ENCODE measurements around the gene CSMD2.

Gene CSMD2

GRCh38 chr1:33532936-33533335 lies 632.1 kb downstream of the CSMD2 start:
- ChIA-PET POLR2A (no interaction called here), CTCF (no interaction called here)
- no peak for DNase-seq (ENCODE audit: extremely low spot score)
- no peak for TF ChIP-seq L3MBTL2 (conservative IDR thresholded peaks at IDR 0.05)

GRCh38 chr1:33532250-33532649 lies 632.8 kb downstream of the CSMD2 start:
- no peak for TF ChIP-seq ZNF384 (IDR thresholded peaks at IDR 0.05)
- no peak for TF ChIP-seq BHLHE40 (IDR thresholded peaks at IDR 0.05; ENCODE audit: borderline replicate concordance)
- TF ChIP-seq TARDBP (IDR thresholded peaks at IDR 0.05): no peak
- no peak for TF ChIP-seq CTBP1 (IDR thresholded peaks at IDR 0.05; ENCODE audit: borderline replicate concordance)
- no peak for TF ChIP-seq L3MBTL2 (conservative IDR thresholded peaks at IDR 0.05)
- TF ChIP-seq HDGF (IDR thresholded peaks at IDR 0.05; ENCODE audit: borderline replicate concordance): no peak
- no peak for TF ChIP-seq FOXK2 (IDR thresholded peaks at IDR 0.05)
- no peak for TF ChIP-seq SUZ12 (IDR thresholded peaks at IDR 0.05)
- no peak for TF ChIP-seq PKNOX1 (IDR thresholded peaks at IDR 0.05)
- TF ChIP-seq ELF4 (IDR thresholded peaks at IDR 0.05): no peak
- no peak for TF ChIP-seq NFRKB (IDR thresholded peaks at IDR 0.05)
- no peak for TF ChIP-seq FOXM1 (IDR thresholded peaks at IDR 0.05; ENCODE audit: borderline replicate concordance)
- CTCF ChIA-PET: no interaction called here
- no peak for DNase-seq (ENCODE audit: extremely low spot score)
- POLR2A ChIA-PET: no interaction called here

- TF ChIP-seq LEF1 (IDR thresholded peaks at IDR 0.05; ENCODE audit: borderline replicate concordance) (no peak), TARDBP (IDR thresholded peaks at IDR 0.05) (no peak), BHLHE40 (IDR thresholded peaks at IDR 0.05; ENCODE audit: borderline replicate concordance) (no peak)
- CTCF ChIA-PET: no interaction called here
- DNase-seq (ENCODE audit: extremely low spot score): no peak
- POLR2A ChIA-PET: no interaction called here
Observed at GRCh38 chr1:33529957-33530356, 635.1 kb downstream of the CSMD2 start.

GRCh38 chr1:33527934-33528333 lies 637.1 kb downstream of the CSMD2 start:
- ChIA-PET CTCF (no interaction called here), POLR2A (no interaction called here)
- no peak for TF ChIP-seq PKNOX1 (IDR thresholded peaks at IDR 0.05)
- no peak for TF ChIP-seq ELF4 (IDR thresholded peaks at IDR 0.05)
- TF ChIP-seq FOXK2 (IDR thresholded peaks at IDR 0.05): no peak
- TF ChIP-seq BHLHE40 (IDR thresholded peaks at IDR 0.05; ENCODE audit: borderline replicate concordance): no peak
- no peak for TF ChIP-seq SP1 (IDR thresholded peaks at IDR 0.05)
- no peak for TF ChIP-seq FOXM1 (IDR thresholded peaks at IDR 0.05; ENCODE audit: borderline replicate concordance)
- no peak for TF ChIP-seq NFRKB (IDR thresholded peaks at IDR 0.05)
- TF ChIP-seq HDGF (IDR thresholded peaks at IDR 0.05; ENCODE audit: borderline replicate concordance): no peak
- no peak for TF ChIP-seq ARNT (IDR thresholded peaks at IDR 0.05)
- TF ChIP-seq CTBP1 (IDR thresholded peaks at IDR 0.05; ENCODE audit: borderline replicate concordance): no peak
- TF ChIP-seq ZNF384 (IDR thresholded peaks at IDR 0.05): no peak
- TF ChIP-seq LEF1 (IDR thresholded peaks at IDR 0.05; ENCODE audit: borderline replicate concordance): no peak
- no peak for DNase-seq (ENCODE audit: extremely low spot score)

GRCh38 chr1:33524586-33524985 lies 640.4 kb downstream of the CSMD2 start:
- TF ChIP-seq ZNF384 (IDR thresholded peaks at IDR 0.05): no peak
- no peak for TF ChIP-seq SUZ12 (IDR thresholded peaks at IDR 0.05)
- no peak for TF ChIP-seq L3MBTL2 (conservative IDR thresholded peaks at IDR 0.05)
- no peak for TF ChIP-seq NFRKB (IDR thresholded peaks at IDR 0.05)
- no peak for TF ChIP-seq BHLHE40 (IDR thresholded peaks at IDR 0.05; ENCODE audit: borderline replicate concordance)
- TF ChIP-seq LEF1 (IDR thresholded peaks at IDR 0.05; ENCODE audit: borderline replicate concordance): no peak
- TF ChIP-seq FOXM1 (IDR thresholded peaks at IDR 0.05; ENCODE audit: borderline replicate concordance): no peak
- TF ChIP-seq PKNOX1 (IDR thresholded peaks at IDR 0.05): no peak
- TF ChIP-seq ELF4 (IDR thresholded peaks at IDR 0.05): no peak
- no peak for TF ChIP-seq HDGF (IDR thresholded peaks at IDR 0.05; ENCODE audit: borderline replicate concordance)
- TF ChIP-seq TARDBP (IDR thresholded peaks at IDR 0.05): no peak
- TF ChIP-seq ARNT (IDR thresholded peaks at IDR 0.05): no peak
- TF ChIP-seq CTBP1 (IDR thresholded peaks at IDR 0.05; ENCODE audit: borderline replicate concordance): no peak
- TF ChIP-seq FOXA1 (IDR thresholded peaks at IDR 0.05): no peak
- no peak for TF ChIP-seq FOXK2 (IDR thresholded peaks at IDR 0.05)
- TF ChIP-seq SP1 (IDR thresholded peaks at IDR 0.05): no peak
- DNase-seq (ENCODE audit: extremely low spot score): no peak
- CTCF ChIA-PET: no interaction called here
- POLR2A ChIA-PET: no interaction called here

GRCh38 chr1:33519240-33519884 lies 645.7 kb downstream of the CSMD2 start:
- DNase-seq (ENCODE audit: extremely low spot score): no peak
- TF ChIP-seq CTBP1 (IDR thresholded peaks at IDR 0.05; ENCODE audit: borderline replicate concordance) (no peak), FOXM1 (IDR thresholded peaks at IDR 0.05; ENCODE audit: borderline replicate concordance) (no peak), ARNT (IDR thresholded peaks at IDR 0.05) (no peak), L3MBTL2 (conservative IDR thresholded peaks at IDR 0.05) (no peak), NFRKB (IDR thresholded peaks at IDR 0.05) (no peak), ELF4 (IDR thresholded peaks at IDR 0.05) (no peak), SP1 (IDR thresholded peaks at IDR 0.05) (no peak), FOXK2 (IDR thresholded peaks at IDR 0.05) (no peak), BHLHE40 (IDR thresholded peaks at IDR 0.05; ENCODE audit: borderline replicate concordance) (no peak), PKNOX1 (IDR thresholded peaks at IDR 0.05) (no peak), FOXA1 (IDR thresholded peaks at IDR 0.05) (no peak), ZNF384 (IDR thresholded peaks at IDR 0.05) (no peak), HDGF (IDR thresholded peaks at IDR 0.05; ENCODE audit: borderline replicate concordance) (no peak), SUZ12 (IDR thresholded peaks at IDR 0.05) (no peak), TARDBP (IDR thresholded peaks at IDR 0.05) (no peak)
- ChIA-PET CTCF (no interaction called here), POLR2A (no interaction called here)

All from HEK293T (cell line).